Fibroblast of skin of back (primary cell): ENCODE results near the gene F5.
"Not testable (repeated sequence)": the region's sequence is repeated elsewhere in the genome, so short reads cannot be mapped to it uniquely, and the experiment has no call there.

Source experiments
- DNase-seq: peaks from one replicate; pipeline ENCODE4 v3.0.0-alpha.2; 2013

F5 gene

DNA sequence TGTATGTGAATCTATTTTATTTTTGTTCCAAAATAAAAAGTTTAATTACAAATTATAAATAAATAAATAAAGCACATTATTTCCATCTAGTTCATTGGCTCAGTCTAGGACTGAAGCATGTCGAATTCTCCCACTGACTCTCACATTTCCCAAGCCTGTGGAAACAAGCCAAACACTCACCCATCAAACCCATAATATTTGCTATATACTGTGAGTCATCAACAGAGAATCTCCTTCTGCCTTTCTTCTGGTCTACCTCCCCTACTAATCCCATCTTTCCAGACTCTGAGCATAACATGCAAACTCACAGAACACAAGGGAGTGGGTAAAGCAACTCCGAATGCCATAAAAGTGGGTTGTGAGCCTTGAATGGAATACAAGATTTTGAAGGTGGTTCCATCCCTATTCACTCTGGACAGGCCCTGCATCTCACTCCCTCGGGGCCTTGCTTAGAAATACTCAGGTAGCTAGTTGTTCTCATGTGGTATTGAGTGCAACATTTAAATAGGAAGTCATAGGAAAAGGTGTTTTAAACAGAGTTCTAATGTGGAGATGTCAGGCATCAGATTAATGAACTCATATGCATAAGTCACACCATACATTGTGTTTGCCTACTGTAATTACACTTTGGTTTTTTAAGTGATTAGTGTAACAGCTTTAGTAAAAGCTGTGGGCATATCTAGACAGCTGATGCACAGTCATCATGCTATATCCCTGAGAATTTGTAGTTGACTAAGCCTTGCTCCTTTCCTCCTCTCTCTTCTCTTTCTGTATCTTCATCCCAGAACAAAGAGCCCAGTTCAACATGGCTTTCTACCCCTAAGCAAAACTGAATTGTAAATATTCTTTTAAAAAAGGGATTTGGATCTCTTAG, 47.0 kb downstream of the F5 start:
- DNase-seq = peak; percentile 62

DNA sequence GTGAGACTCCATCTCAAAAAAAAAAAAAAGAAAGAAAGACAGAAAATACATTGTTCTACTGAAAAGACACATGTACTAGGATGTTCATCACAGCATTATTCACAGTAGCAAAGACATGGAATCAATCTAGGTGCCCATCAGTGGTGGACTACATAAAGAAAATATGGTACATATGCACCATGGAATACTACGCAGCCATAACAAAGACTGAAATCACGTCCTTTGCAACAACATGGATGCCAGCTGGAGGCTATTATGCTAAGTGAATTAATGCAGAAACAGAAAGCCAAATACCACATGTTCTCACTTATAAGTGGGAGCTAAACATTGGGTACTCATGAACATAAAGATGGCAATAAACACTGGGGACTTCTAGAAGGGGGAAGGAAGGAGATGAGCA, 51.6 kb downstream of the F5 start:
- DNase-seq = no peak

DNA sequence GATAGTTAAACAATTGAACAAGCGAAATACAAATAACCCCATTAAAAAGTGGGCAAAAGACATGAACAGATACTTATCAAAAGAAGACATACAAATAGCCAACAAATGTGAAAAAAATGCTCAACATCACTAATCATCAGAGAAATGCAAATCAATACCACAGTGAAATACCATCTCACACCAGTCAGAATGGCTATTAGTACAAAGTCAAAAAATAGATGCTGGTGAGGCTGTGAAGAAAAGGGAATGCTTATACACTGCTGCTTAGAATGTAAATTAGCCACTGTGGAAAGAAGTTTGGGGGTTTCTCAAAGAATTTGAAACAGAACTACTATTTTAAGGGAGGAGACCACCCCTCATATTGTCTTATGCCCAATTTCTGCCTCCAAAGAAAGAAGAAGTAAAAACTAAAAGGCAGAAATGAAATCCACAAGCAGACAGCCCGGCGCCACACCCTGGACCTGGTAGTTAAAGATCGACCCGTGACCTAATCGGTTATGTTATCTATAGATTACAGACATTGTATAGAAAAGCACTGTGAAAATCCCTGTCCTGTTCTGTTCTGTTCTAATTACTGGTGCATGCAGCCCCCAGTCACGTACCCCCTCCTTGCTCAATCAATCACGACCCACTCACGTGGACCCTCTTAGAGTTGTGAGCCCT, 52.6 kb downstream of the F5 start:
- not testable (repeated sequence) for DNase-seq

DNA sequence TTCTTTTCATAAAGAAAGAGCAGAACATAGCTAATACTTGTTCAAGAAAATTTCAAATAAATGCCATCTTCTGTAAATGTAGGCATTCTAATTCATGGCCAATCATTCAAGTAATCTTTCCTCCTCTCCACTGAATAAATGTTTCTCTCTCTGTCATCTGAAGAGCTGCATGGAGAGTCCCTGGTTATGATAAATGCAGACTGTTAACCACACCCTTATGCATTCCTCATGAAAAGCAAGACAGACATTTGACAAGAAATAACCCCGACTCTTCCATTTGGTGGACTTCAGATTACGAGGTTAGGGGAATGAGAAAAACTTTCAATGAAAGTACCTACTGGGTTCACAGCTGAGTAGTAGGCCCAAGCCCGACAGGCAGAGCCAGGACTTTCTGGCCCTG, 55.8 kb downstream of the F5 start:
- no peak for DNase-seq

DNA sequence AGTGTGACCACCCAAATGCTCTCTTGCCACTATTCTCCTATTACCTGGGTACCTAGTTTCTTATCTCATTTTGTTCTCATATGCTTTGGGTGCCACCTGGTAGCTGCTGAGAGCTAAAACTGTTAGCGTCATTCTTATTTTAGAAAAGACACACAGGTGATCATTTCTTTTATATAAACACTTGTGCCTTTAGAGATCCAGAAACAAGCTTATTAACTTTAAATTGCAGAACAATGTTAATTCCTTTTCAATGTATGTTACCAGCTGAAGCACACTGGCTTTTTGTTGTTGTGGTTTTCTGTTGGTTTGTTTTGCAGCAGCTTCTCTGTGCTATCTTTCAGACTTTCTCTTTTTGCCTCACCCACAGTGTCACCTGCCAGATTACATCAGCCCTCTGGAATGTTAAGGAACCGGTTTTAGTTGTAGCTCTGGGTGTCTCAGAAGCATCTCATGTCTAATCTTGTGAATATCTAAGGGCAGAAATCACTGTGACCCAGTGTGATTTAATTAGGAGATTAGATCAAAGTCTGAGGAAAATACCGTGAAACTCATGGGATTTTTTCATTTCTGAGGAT, 57.1 kb downstream of the F5 start:
- no peak for DNase-seq

DNA sequence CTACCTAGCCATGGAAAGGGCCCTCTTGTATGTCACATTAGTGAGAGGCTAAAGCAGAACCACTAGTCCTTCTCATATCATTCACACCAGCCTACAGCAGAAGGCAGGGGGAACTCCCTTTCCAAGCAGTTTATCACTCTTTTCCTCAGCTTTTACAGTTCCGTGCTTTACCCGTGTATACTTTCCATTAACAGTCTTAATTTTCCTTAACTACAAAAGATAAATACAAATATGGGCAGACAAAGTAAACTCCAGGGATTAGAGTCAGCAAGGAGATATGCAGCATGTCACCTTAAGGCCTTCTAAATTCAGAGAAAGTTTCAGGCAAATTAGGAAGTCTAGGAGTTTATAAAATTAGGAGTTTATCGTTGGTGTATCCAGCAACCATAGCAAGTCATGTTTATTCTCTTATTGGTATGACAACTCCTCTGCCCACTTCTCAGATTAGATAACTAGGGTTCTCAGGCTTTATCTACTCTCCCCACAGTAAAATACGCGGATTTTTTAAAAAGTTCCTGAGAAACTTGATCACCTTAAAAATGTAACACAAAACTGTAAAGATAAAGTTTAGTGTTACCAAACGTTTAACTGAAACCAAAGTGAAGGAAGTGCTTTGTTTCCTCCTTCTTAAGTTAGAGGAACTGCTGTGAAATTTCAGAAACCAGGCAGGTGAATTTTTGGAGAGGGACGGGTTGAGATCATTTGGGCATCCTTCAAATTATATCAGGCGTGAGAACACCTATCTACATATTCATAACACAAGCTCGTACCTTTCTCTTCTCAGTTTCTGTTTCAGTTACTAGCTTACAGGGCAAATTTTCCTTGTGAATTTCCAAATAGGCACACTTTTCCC, 57.8 kb downstream of the F5 start:
- no peak for DNase-seq

DNA sequence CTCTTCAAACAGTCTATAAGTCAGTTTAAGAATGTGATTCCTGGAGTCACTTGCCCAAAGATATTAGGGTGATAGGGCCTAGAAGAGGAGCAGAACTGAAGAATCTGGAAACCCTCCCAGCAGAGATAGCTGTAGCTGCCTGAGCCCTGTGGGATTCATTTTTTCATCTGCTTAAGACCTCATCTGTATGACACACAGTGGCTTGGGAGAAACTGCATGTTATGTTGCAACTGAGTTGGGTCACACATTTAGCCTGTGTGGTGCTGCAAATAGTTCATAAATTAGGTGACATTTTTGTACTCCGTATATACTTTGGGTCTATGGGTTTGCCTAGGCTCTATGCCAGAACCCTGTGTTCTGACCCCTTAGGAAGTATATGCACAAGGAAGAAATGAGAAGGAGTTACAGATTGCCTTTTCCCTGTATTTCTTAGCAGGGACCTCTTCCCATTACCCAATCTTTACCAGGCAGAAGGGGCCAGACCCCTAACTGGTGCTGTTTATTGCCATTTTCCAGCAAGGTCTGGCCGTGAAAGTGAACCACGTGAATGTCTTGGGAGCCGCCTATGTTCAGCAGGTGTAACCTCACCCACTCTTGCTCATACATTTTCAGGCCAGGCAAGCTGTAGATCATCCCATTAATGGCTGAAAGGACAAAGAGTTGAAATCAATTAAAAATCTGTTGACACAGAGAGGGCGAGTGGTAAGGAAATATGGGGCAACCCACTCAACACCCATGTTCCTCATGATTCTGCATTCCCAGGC, 58.6 kb downstream of the F5 start:
- no peak for DNase-seq

DNA sequence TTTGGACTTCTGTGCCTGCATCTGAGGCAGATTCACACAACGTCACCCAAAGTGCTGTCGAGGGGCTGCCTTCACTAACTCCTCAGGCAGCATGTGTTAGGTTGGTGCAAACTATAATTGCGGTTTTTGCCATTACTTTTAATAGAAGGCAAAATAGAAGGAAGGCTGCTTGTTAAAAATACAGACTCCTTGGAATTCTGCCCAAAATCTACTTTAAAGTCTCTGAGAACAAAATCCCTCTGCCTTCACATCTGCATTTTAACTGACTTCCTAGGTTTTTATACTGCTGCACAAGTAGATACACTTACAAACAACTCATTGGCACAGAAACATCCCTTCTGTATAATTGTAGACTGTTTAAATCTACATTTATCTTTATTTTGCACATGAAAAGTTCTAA, 59.3 kb downstream of the F5 start:
- no peak for DNase-seq

DNA sequence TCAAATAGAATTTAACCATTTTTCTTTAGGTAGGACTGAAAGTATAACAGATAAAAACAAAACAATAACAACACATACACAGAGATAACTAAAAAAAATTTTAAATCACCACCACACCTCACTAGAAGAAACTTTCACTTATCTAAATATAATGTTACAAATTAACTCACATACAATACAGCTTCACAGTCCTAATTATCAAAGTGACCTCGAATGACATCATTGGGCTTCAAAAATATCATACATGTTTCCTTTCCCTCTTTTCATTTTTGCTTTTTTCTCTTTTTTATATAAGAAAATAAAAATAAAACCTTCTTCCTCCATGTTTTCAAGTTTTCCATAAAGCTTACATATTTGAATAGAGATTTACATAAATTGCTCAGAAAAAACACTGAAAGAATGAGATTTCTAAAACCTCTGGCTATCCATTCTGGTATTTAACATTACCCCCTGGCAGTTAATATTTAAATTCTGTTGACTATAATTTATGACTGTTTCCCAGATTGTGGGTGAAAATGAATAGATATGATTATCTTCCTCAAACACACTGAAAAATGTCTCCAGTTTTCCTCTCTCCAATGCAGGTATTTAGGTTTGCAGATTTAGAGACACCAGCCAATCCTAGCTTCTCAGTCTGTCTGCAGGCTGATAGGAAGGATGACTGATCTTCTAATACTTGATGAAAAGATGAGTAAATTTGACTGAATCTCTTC, 60.0 kb downstream of the F5 start:
- no peak for DNase-seq

DNA sequence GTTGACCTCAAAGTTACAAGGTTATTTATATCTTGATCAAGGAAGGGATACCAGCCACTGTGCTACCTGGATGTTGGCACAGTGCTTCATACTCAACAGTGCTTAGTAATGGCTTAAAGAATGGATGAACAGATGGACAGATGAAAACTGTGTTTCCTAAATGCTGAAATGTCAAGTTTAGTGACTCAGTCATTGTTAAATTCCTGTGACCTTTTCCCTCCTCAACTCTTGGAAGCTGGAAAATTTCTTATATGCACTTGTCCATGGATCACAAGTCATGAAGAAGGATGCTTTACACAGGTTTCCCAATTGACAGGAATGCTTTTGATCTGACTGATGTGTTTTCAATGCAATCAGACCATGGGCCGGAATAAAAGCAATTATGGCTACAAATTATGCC, 60.9 kb downstream of the F5 start:
- no peak for DNase-seq

DNA sequence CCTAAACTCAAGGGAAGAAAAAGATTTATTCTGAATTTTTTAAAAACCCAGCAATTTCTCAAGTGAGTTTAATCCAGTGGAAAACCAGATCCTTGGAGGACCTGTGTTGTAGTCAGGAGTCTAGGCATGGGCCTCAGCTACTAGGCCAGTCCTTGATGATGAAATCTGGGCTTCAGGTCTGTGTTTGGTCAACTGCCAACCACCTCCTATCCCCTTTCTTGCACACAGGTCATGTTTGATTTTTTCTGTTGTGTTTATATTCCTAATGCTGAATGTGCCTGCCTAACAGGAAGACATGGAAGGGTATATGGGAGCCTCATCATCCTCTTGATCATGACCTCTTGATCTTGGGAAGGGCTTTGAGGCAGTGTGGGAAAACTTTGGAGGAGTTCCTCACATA, 62.4 kb downstream of the F5 start:
- DNase-seq = no peak

DNA sequence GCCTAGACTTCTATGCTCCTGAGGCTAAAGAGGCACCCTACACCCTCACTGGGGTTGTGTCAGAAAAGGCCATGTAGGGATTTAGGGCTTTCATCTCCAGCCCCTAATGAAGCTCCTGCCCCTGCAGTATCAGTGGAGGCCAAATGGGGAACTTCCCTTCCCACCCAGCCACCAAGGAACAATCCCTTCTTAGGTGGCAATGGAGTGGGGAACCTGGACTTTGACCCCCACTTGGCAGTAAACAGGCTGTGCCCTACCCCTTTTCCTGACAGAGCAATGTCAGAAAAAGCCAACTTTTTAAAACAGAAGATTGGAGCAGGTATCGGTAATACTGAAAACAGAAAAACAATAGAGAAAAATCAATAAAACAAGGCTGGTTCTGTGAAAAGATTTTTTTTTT, 65.1 kb downstream of the F5 start:
- no peak for DNase-seq

DNA sequence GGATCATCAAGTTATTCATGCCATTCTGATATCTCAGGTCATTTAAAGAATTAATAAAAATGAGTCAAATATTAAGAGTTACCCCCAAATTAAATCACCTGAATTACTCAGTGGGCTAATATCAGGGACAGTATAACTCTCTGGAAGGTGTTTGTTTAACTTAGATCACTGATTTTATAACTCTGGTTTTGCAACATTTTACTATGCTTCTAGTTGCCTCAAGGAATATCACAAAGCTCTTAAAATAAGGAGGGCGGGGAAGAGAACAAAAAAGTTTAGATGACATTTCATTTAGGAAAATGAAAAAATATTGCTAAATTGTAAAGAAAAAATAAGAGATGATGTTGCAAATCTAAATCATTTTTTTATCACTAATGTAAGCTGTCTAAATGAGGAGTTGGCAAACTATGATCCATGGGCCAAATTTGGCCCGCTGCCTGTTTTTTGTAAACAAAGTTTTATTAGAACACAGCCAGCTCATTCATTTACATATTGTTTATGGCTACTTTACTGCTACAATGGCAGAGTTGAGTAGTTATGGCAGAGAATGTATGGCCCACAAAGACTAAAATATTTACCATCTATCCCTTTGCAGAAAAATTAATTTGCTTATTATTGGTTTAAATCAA, 68.6 kb downstream of the F5 start:
- DNase-seq = no peak

DNA sequence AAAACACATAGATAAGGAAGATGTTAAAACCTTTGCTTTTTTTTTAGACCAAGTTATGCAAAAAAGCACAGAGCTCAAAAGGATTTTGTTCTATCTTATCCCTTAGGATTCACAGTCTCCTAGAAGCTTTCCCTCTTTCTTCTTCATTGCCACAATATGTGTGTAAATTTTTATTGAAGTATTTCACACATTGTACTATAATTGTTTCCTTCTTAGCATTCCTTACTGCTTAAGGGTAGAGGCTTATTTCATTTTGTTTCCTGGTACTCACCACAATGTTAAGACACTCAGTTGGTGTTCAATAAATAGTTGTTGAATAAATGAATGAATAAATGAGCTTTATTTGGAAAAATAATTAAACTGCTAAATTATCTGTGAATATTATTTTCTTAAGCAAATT, 70.6 kb downstream of the F5 start:
- no peak for DNase-seq

DNA sequence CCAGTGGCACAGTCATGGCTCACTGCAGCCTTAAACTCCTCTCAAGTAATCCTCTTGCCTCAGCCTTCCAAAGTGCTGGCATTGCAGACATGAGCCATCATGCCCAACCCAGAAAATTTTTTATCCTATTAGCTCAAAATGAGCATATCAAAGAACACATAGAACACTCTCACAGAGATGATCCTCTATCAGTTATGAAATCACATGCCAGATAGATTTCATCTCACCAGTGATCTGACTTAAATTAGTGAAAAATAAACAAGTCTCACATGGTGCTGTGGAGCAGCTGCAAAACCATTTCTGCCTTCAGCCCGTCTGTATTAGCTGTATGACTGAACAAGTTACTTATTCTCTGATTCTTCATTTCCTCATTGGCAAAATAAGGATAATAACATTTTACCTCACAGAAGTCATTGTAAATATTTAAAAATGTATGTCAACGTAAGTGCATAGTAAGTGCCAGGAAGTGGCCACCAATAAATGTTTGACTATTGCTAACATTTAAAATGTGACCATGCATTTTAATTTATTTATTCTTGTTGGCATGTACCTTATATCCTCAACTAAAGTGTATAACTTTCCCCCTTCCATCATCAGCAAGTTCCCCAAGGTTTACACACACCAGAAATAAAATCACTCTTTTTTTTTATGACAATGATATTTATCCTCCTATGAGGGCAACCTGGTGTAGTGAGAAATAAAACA, 71.6 kb downstream of the F5 start:
- DNase-seq = no peak

DNA sequence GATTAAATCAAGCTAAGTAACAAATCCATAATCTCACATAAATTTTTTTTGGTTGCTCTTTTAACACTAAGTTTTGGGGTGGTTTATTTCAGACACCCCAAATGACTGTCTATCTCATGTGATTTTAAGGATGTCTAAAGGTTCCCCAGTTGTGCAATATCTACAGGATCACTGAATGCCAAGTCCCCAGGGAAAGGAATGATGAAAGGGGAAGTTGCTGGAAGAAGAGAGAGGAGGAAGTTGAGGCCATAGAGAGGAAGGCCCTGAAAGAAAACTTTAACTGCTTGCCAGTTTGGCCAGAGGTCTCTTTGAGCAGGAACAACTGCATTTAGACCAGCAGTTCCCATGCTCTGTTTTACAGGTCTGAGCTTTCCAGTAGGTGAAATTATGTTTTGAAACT, 73.1 kb downstream of the F5 start:
- no peak for DNase-seq

DNA sequence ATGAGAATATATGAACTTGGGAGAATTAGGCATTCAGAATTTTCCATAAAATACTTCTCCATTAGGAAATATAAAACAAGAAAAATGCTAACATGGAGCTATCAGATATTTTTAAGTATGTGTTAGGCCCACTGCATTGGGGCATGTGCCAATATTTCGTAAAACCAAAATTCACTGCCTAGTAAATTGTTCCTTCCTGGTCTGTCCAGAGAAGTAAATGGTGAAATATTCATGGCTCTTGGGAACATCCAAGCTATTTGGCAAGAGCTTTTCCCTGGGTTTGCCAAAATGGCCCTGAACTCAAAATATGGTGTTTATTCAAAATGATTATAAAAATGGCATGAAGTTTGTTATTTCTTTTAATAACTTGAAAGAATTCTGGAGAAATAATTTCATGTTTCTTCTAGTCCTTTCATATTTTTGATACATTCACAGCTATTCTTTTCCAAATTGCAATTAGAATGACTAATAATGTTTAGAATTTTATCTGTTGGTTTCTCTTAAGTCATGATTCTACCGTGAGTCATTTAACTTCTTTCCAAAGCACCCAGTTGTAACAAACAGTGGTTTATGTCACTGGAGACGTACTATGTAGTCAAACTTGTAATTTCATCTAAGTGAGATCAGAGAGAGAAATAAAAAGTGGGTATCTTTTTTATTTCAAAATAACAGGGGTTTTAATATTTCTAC, 74.8 kb downstream of the F5 start:
- peak; percentile 33 for DNase-seq

DNA sequence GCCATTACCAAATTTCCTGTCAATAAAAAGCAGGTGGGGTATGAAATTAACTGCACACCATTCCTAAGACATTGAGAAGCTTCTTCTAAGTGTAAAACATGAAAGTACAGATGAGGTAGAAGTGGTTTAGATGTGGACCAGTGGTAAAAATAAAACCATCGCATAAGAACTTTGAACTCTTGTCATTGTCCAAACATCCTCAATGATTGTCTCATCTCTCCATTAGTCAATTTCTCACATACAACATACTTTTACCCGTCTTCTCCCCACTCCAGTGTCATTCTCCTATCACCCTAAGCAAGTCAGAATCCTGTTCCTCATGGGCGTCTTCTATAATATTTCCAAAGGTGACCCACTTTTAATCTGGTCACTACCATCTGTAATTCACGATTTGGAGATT, 76.2 kb downstream of the F5 start:
- no peak for DNase-seq

DNA sequence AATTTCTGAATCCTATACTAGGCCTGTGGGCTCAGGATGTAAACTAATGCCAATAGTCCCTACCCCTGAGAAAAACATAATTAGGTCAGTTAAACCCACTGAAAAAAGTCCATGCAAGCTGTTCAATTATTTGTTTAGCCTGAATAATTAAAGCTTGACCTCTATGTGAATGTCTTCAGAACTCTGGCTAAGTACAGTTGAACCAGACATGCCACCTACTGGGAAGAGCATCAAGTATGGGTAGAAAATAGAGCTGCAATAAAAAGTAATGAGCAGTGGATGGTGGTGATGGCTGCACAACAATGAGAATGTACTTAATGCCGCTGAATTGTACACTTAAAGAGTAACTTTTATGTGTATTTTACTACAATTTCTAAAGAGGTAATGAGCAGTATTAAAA, 76.9 kb downstream of the F5 start:
- DNase-seq = no peak
